H54 (cell line): ENCODE data around the gene ABCB8.
"Not testable (repeated sequence)": the region's sequence is repeated elsewhere in the genome, so short reads cannot be mapped to it uniquely, and the experiment has no call there.

Experiments
- DNase-seq: peaks from one replicate; pipeline ENCODE4 v3.0.0; 2011; ENCODE audit warnings: low spot score, mixed read lengths; ENCODE audit not compliant: insufficient read length
- FAIRE-seq: peaks from 3 replicates; lab custom pipeline; 2011; peaks lifted over from hg19 to GRCh38; lab: Jason Lieb, UNC
- POLR2A ChIP-seq: IDR thresholded peaks from 2 replicates; pipeline ENCODE4 v1.6.1; 2011; ENCODE audit warnings: low read depth, mild to moderate bottlenecking, low read length

Gene ABCB8

GRCh38 chr7:151006590-151007300 is 21.5 kb upstream of the ABCB8 start:
- no peak for DNase-seq
- TF ChIP-seq POLR2A = no peak
- FAIRE-seq = no peak

GRCh38 chr7:151007469-151007898 is 20.8 kb upstream of the ABCB8 start:
- FAIRE-seq (no peak), DNase-seq (no peak)
- no peak for TF ChIP-seq POLR2A

- no peak for FAIRE-seq
These were observed 20.1 kb upstream of the ABCB8 start for GRCh38 chr7:151008143-151008510.

GRCh38 chr7:151008511-151009323 is 19.5 kb upstream of the ABCB8 start:
- 0 out of 2 replicates have a peak, but pooled peaks have one; percentile 9 for TF ChIP-seq POLR2A
- FAIRE-seq (no peak), DNase-seq (no peak)

More at GRCh38 chr7:151008143-151008510, 20.1 kb upstream of the ABCB8 start:
- no peak for TF ChIP-seq POLR2A
- DNase-seq = no peak

GRCh38 chr7:151009327-151010036 is 18.8 kb upstream of the ABCB8 start:
- FAIRE-seq = no peak
- no peak for DNase-seq
- no peak for TF ChIP-seq POLR2A

- TF ChIP-seq POLR2A = no peak
- DNase-seq (no peak), FAIRE-seq (no peak)
These were observed 18.3 kb upstream of the ABCB8 start for GRCh38 chr7:151010037-151010306.

GRCh38 chr7:151010307-151011096 is 17.7 kb upstream of the ABCB8 start:
- DNase-seq (no peak), FAIRE-seq (no peak)
- TF ChIP-seq POLR2A = 0 out of 2 replicates have a peak, but pooled peaks have one; percentile 14

- TF ChIP-seq POLR2A = no peak
These were observed 17.2 kb upstream of the ABCB8 start for GRCh38 chr7:151011097-151011409.

GRCh38 chr7:151011616-151012015 is 16.6 kb upstream of the ABCB8 start:
- not testable (repeated sequence) for FAIRE-seq, DNase-seq

More at GRCh38 chr7:151011097-151011409, 17.2 kb upstream of the ABCB8 start:
- FAIRE-seq (no peak), DNase-seq (no peak)

- FAIRE-seq = no peak
- no peak for TF ChIP-seq POLR2A
- no peak for DNase-seq
These were observed 16.1 kb upstream of the ABCB8 start for GRCh38 chr7:151012031-151012692.

- DNase-seq (no peak), FAIRE-seq (no peak)
These were observed 15.3 kb upstream of the ABCB8 start for GRCh38 chr7:151012911-151013347.

GRCh38 chr7:151013356-151013732 is 14.9 kb upstream of the ABCB8 start:
- FAIRE-seq = no peak
- TF ChIP-seq POLR2A = no peak
- no peak for DNase-seq

More at GRCh38 chr7:151012911-151013347, 15.3 kb upstream of the ABCB8 start:
- no peak for TF ChIP-seq POLR2A
